Liver (tissue), 3 donors: ENCODE data around the gene MFN1.

Source experiments
- FOXA1 ChIP-seq: IDR thresholded peaks from 2 replicates; pipeline ENCODE4 v1.6.1; 2016; ENCODE audit warnings: antibody characterized with exemption
- HNF4A ChIP-seq, 2 donors: conservative IDR thresholded peaks; 2 replicates each; pipeline ENCODE4 v1.6.1; 2016; ENCODE audit warnings: antibody characterized with exemption in 2 of 2, mild to moderate bottlenecking in 2 of 2
- NR2F2 ChIP-seq: IDR thresholded peaks from 2 replicates; pipeline ENCODE4 v1.6.1; 2016; ENCODE audit warnings: antibody characterized with exemption
- RAD21 ChIP-seq, 2 donors: IDR thresholded peaks; 2 replicates each; pipeline ENCODE4 v1.6.1; 2016; ENCODE audit warnings: antibody characterized with exemption in 2 of 2, mild to moderate bottlenecking in 2 of 2
- SP1 ChIP-seq: IDR thresholded peaks from 2 replicates; pipeline ENCODE4 v1.6.1; 2018; ENCODE audit warnings: antibody characterized with exemption, mild to moderate bottlenecking
- TAF1 ChIP-seq: conservative IDR thresholded peaks from 2 replicates; pipeline ENCODE4 v1.6.1; 2016; ENCODE audit warnings: antibody characterized with exemption, mild to moderate bottlenecking
- TF ChIP-seq, protein P1 (sequence below): fragments of 150-350 bp; IDR thresholded peaks from 2 replicates; pipeline ENCODE4 v1.5.1; 2017; ENCODE audit warnings: improper control_type of control experiment, low read depth, low read length; ENCODE audit not compliant: missing input control
- TF ChIP-seq, protein P2 (sequence below): IDR thresholded peaks from 2 replicates; pipeline ENCODE4 v1.6.1; 2016; ENCODE audit warnings: antibody characterized with exemption
- TF ChIP-seq, protein P3 (sequence below): IDR thresholded peaks from 2 replicates; pipeline ENCODE4 v1.6.1; 2016; ENCODE audit warnings: antibody characterized with exemption, mild to moderate bottlenecking
- donor health status: healthy.
- donor health status: healthy.

DNA sequence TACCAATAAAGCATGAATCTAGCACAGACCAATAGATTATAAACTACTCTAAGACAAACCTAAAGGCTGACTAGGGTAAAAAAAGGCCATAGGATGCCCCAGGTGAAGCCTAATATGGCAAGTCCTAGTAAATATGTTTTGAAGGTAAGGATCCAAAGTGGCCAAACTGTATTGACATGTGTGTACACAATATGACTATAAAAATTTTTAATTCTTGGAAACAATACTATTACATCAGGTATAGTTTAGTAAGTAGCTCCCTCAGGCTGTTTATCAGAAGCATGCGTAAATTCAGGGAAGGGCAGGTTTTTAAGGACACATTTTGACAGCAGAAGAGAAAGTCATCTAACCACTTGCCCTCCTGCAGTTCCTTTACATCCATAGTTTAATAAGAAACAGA, 84.9 kb downstream of the MFN1 start:
- no peak for TF ChIP-seq TAF1
- TF ChIP-seq, protein P1, sequence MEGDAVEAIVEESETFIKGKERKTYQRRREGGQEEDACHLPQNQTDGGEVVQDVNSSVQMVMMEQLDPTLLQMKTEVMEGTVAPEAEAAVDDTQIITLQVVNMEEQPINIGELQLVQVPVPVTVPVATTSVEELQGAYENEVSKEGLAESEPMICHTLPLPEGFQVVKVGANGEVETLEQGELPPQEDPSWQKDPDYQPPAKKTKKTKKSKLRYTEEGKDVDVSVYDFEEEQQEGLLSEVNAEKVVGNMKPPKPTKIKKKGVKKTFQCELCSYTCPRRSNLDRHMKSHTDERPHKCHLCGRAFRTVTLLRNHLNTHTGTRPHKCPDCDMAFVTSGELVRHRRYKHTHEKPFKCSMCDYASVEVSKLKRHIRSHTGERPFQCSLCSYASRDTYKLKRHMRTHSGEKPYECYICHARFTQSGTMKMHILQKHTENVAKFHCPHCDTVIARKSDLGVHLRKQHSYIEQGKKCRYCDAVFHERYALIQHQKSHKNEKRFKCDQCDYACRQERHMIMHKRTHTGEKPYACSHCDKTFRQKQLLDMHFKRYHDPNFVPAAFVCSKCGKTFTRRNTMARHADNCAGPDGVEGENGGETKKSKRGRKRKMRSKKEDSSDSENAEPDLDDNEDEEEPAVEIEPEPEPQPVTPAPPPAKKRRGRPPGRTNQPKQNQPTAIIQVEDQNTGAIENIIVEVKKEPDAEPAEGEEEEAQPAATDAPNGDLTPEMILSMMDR = no peak
- no peak for TF ChIP-seq RAD21 (IDR thresholded peaks at IDR 0.05)
- TF ChIP-seq NR2F2 = no peak
- no peak for TF ChIP-seq SP1
- TF ChIP-seq, protein P2, sequence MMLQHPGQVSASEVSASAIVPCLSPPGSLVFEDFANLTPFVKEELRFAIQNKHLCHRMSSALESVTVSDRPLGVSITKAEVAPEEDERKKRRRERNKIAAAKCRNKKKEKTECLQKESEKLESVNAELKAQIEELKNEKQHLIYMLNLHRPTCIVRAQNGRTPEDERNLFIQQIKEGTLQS = no peak
- TF ChIP-seq HNF4A (conservative IDR thresholded peaks at IDR 0.05) = no peak
- TF ChIP-seq, protein P3, sequence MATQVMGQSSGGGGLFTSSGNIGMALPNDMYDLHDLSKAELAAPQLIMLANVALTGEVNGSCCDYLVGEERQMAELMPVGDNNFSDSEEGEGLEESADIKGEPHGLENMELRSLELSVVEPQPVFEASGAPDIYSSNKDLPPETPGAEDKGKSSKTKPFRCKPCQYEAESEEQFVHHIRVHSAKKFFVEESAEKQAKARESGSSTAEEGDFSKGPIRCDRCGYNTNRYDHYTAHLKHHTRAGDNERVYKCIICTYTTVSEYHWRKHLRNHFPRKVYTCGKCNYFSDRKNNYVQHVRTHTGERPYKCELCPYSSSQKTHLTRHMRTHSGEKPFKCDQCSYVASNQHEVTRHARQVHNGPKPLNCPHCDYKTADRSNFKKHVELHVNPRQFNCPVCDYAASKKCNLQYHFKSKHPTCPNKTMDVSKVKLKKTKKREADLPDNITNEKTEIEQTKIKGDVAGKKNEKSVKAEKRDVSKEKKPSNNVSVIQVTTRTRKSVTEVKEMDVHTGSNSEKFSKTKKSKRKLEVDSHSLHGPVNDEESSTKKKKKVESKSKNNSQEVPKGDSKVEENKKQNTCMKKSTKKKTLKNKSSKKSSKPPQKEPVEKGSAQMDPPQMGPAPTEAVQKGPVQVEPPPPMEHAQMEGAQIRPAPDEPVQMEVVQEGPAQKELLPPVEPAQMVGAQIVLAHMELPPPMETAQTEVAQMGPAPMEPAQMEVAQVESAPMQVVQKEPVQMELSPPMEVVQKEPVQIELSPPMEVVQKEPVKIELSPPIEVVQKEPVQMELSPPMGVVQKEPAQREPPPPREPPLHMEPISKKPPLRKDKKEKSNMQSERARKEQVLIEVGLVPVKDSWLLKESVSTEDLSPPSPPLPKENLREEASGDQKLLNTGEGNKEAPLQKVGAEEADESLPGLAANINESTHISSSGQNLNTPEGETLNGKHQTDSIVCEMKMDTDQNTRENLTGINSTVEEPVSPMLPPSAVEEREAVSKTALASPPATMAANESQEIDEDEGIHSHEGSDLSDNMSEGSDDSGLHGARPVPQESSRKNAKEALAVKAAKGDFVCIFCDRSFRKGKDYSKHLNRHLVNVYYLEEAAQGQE = no peak
- no peak for TF ChIP-seq FOXA1
